IPS-11a (cell line): ENCODE data around the gene SCAF4.
"Not testable (repeated sequence)": the region's sequence is repeated elsewhere in the genome, so short reads cannot be mapped to it uniquely, and the experiment has no call there.

Experiments used
- H3K4me3 ChIP-seq: one replicate; pipeline ENCODE4 v1.5.1; 2013; ENCODE audit warnings: low read depth, low read length, control low read depth

The SCAF4 gene

GRCh38 chr21:31675960-31676359, 56.0 kb downstream of the SCAF4 start:
- H3K4me3 ChIP-seq: no peak overlapping the region

- H3K4me3 ChIP-seq: no peak overlapping the region
Measured at GRCh38 chr21:31675318-31675717, 56.6 kb downstream of the SCAF4 start.

GRCh38 chr21:31673321-31673912, 58.5 kb downstream of the SCAF4 start:
- no peak overlapping the region for H3K4me3 ChIP-seq

GRCh38 chr21:31671931-31672330, 60.0 kb downstream of the SCAF4 start:
- no peak overlapping the region for H3K4me3 ChIP-seq

- no peak overlapping the region for H3K4me3 ChIP-seq
Measured at GRCh38 chr21:31671146-31671716, 60.7 kb downstream of the SCAF4 start.

GRCh38 chr21:31670070-31670469, 61.8 kb downstream of the SCAF4 start:
- no peak overlapping the region for H3K4me3 ChIP-seq

- H3K4me3 ChIP-seq: no peak overlapping the region
Measured at GRCh38 chr21:31668651-31669491, 63.0 kb downstream of the SCAF4 start.

GRCh38 chr21:31667639-31668038, 64.3 kb downstream of the SCAF4 start:
- H3K4me3 ChIP-seq: no peak overlapping the region

GRCh38 chr21:31667132-31667531, 64.8 kb downstream of the SCAF4 start:
- no peak overlapping the region for H3K4me3 ChIP-seq

GRCh38 chr21:31666445-31667010, 65.4 kb downstream of the SCAF4 start:
- no peak overlapping the region for H3K4me3 ChIP-seq

- H3K4me3 ChIP-seq: not testable (repeated sequence)
Measured at GRCh38 chr21:31665869-31666268, 66.0 kb downstream of the SCAF4 start.

- no peak overlapping the region for H3K4me3 ChIP-seq
Measured at GRCh38 chr21:31665397-31665796, 66.5 kb downstream of the SCAF4 start.

- H3K4me3 ChIP-seq: no peak overlapping the region
Measured at GRCh38 chr21:31663584-31664249, 68.2 kb downstream of the SCAF4 start.

GRCh38 chr21:31660591-31660990, 71.3 kb downstream of the SCAF4 start:
- H3K4me3 ChIP-seq: peak overlapping the region; percentile 87

GRCh38 chr21:31660259-31660565, 71.7 kb downstream of the SCAF4 start:
- peak overlapping the region; percentile 87 for H3K4me3 ChIP-seq

- H3K4me3 ChIP-seq: peak within 1 kb of the TSS; percentile 87
Measured at GRCh38 chr21:31659536-31660258, 72.2 kb downstream of the SCAF4 start, which contains the start of gene SOD1. Gene SOD1, plus strand, starts transcription at chr21:31659693. Its CDS starts 77 bp downstream, at chr21:31659770.

- H3K4me3 ChIP-seq: peak overlapping the region; percentile 51
Measured at GRCh38 chr21:31659286-31659535, 72.7 kb downstream of the SCAF4 start.

- H3K4me3 ChIP-seq: no peak overlapping the region
Measured at GRCh38 chr21:31658053-31658452, 73.9 kb downstream of the SCAF4 start.

- H3K4me3 ChIP-seq: no peak overlapping the region
Measured at GRCh38 chr21:31656199-31657095, 75.5 kb downstream of the SCAF4 start.
